ENCODE data around the gene POU3F3.

The POU3F3 gene

DNA sequence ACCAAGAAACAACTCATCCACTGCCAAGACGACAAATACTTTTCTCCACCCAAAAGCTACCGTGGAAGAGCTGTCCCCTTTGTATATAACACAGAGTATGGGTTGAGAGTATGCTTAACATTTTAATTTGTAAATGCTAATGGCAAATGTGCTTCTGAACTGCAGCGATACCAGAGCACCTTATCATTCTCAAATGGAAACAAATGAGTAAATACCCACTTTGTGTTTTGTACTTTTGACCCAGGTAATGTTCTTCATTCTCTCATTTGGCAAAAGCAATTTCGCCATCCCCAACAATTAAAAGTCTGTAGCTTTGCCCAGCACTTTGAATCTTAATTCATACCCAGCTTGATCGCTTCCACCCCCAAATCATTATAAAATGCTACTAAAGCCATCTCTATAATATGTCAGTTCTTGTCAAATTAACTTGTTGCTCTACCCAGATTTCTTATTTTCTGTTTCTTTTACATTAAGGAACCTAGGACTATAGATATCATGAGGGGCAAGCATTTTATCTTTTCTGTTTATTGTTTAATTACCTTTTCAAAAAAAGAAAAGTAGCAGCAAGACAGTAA, 6.2 kb upstream of the POU3F3 start:
- no peak for DNase-seq

GRCh38 chr2:104848526-104848925, 5.4 kb upstream of the POU3F3 start:
- DNase-seq: no peak

DNA sequence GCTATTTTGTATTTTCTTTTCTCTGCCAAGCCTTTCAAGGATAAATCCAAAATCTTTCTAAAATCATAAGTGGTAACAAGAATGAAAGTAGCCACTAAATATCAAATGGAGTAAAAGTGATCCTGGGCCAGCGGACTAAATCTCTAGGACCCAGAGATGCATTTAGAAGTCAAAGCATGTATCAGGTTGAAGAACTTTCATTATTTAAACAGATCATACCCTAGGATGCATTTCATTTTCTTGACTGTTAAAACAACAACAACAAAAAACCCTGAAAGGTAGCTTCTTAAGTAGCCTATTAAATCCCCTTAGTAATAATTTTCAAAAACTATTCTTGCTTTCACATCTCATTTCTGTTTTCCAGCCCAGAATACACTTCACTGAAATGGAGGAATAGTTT, 4.8 kb upstream of the POU3F3 start:
- no peak for DNase-seq

- peak; percentile 85 for DNase-seq
These were observed 4.2 kb upstream of the POU3F3 start for GRCh38 chr2:104849618-104850141.

GRCh38 chr2:104850361-104851290, 3.3 kb upstream of the POU3F3 start:
- DNase-seq: peak; percentile 39

DNA sequence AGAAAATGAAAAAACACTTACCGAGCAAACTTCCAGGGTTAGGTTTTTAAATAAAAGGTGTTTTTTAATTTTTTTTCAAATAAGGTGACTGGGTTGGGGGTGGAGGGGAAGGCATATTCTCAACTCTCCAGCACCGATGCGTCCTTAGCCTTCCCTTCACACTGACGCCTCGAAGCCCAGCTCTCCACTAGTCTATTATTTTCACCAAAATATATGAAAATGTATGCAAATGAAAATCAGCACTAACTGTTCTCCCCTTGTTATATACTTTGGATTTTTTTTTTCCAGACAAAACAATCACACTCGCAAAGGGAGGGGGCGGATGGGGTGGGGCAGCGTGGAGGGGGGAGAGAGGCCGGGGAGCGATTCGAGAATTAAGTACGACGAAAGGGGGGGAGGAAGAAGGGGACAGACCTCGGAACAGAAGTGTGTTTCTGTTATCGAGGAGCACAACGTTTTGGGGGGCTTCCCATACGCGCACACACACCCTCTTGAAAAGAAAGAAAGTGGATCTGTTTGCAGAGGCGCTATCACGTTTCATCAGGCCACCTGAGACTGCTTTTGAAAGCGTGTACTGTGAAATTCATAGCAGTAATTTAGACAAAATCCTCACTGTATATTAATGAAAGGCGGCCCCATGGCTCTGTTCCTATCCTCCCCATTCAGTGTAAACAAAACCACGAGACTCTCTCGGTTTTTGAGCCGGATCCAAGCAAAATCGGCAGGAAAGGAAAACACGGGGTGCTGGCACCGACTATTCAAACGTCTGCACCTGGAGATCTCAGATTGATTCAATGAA, 2.4 kb upstream of the POU3F3 start:
- DNase-seq: no peak

DNA sequence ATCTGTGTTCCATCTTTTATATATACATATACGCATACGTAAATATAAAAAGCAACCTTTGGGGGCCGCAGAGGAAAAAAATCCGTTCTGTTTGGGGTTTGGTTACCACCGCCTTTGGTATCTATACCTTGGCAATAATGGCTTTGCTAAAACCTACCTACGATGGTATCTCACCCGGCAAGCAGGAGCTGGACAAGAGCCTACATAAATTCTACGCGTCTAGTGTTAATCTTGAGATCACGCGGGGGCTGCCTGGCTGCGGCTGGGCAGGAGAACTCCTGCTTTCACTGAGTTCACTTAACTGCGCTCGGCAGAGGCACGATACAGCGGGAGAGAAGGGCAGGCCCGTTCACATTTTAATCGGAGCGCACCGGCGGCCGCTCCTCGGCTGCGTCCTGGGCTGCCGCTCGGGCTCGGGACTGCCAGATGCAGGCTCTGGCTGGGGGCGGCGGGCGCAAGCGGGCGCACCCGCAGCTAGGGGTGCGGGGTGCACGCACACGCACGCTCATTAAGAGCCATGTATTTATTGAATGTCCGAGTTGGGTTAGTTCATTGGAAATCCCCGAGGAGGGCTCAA, 1.7 kb upstream of the POU3F3 start:
- DNase-seq: peak; percentile 71

GRCh38 chr2:104854498-104855220, 744 bp downstream of the POU3F3 start:
- peak; percentile 48 for DNase-seq

GRCh38 chr2:104855221-104856085, 1.5 kb downstream of the POU3F3 start:
- DNase-seq: no peak

- peak; percentile 53 for DNase-seq
These were observed 2.4 kb downstream of the POU3F3 start for GRCh38 chr2:104856086-104856972.

- DNase-seq: no peak
These were observed 3.0 kb downstream of the POU3F3 start for GRCh38 chr2:104856973-104857261.

- peak; percentile 48 for DNase-seq
These were observed 3.5 kb downstream of the POU3F3 start for GRCh38 chr2:104857262-104858005.

DNA sequence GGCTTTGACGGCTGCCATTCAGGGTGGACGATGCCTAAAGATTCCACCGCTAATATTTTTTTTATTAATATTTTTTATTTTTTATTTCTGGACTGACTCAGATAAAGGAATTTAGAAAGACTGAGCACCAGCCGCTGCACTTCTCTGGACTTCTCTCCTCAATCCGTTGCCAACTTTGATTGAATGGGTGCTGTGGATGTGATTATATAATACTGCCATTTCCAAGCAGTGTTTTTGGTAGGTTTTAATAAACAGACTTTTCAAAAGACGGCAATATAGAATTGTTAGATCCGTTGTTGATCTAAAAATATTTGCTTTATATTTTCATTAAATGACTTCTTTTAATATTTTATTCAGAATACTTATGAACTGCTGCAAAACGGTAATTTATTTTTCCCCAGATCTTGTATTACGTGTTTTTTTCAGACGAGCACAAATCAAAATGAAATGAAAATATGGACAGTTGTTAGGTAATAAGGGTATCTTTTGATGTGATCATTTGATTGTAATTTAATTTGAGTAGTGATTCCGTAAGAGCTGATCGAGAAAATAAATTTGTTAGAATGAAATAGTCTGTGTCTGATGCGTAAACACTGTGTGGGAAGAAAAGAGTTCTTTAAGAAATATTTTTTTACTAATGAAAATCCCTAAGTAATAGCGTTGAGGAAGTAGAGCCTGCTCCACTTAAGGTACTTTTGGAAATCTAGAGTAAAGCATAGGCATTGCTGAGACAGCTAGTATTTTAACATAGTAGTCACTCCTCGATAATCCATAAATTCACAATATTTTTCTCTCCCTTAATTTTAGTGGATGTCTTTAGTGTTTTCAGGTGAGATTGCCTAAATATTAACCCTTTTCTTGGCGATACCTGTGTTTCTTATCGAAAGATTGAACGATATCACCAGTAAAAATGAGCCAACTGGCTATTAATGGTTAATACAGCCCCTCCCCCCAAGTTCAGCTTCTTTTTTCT, 4.4 kb downstream of the POU3F3 start:
- DNase-seq: no peak

DNA sequence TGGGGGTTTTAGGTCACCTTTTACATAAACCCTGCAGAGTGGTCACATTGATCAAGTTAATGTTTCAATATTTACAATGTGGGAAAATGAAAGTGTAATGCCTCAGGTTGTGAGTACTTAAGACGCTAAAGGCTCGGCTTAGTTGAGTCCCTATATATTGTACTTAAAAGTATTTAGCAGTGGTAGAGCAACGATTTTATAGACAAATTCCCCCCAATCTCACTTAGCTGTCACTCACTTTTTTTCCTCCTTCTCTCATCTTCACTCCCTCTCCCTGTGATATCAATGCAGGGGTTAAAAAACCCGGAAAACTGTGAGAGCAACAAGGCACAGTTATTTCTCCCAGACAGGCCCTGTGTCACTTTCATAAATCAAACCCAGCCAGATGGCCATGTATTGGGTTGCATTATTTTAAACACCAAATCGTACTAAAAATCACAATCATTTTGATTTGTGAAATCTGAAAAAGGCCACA, 5.4 kb downstream of the POU3F3 start:
- DNase-seq: no peak

DNA sequence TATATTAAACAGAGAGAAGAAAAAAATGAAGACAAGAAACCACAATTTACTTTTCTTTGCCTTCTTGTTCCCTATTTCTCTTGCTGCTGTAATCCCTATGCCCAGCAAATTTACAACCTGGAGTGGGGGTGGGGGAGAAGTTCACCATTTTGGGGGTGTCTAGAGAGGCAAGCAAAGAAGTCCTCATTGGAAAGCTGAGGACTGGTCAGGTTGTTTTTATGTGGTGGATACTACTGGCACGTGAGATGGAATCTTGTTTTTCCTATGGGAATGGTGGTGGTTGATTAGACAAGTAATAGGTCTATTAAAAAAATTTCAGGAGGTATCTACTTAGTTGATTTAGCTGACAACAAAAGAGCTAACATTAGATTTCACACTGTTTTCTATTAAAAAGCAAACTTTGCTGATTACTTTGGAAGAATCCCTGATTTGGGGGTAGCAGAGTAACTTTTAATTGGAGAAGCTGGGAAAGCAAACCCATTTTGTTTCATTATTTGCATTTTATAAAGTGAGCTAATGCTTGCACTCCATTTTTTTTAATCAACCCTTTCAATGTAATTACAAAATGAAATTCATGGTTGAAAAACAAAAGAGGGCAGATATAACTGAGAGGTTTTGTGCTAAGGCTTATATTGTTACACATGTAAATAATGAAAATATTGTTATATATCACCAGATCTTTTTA, 6.0 kb downstream of the POU3F3 start:
- DNase-seq: no peak

DNA sequence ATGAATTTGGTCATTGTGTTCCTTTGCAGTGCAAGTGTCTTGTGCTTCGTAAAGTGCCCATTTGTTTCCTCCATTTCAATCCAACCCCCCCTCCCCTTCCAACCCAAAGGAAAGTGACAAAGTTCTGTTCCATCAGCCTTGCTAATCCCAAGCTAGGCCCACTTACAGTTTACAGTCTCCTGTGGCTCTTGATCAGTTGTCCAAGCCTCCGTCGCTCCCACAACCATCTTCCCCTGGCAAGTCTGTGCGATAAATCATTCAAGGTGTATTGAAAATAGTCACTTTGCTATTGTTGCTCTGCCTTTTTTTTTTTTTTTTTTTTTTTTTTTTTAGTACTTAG, 6.5 kb downstream of the POU3F3 start:
- no peak for DNase-seq

DNA sequence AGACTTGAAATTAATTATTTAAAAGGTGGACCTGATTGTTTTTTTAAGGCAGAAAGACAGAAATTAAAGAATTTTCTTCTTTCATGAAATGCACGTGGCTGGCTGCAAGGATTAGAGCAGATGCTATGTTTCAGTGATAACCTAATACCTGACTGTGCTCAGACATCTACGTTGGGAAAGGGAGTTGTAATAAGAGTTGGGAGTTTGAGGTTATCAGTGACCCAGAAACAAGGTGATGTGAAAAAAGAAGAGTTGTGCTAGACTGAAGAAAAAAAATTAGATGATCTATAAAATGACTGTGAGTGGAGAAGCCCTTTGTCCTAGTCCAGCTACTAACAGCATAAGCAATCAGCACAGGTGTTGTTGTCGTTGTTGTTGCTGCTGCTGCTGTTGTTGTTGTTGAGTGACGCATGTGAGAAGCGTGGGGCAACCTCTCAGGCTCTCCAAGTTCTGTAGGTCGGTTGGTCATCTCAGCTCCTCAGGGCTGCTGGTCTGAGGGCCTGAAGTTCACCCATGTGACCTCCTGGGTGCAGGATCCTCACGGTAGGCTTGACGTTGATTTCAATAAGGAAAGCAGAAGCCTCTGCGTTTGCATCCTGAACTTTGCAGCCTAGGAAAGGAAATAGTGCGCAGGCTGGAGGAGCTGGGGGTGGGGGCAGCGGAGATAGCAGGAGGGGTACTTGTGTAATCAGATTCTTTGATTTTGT, 7.6 kb downstream of the POU3F3 start:
- peak; percentile 54 for DNase-seq

Measured in right forelimb (tissue), 1 donor.